Activated CD4-positive, alpha-beta memory T cell treated with anti-CD3 and anti-CD28 coated beads, Interleukin-2, amount 10 ng/mL, durations not matched to agents 7 days and 5 days (primary cell): ENCODE data around the gene ARHGEF11. TPM values are rescaled to one million over a fixed set of nuclear protein-coding genes. Genes with fewer than 3 reads are reported as not detected.

ENCODE experiments used
- CTCF ChIA-PET: fragments of 350-600 bp; sonication (Branson Sonifier 250); formaldehyde crosslinking; loops from one replicate; lab custom pipeline; 2021; ENCODE audit warnings: antibody characterized with exemption, inconsistent platforms; lab: Charles Lee
- POLR2A ChIA-PET: fragments of 350-600 bp; sonication (Branson Sonifier 250); formaldehyde crosslinking; loops from one replicate; lab custom pipeline; 2021; ENCODE audit warnings: antibody characterized with exemption; lab: Charles Lee
- DNase-seq: peaks from one replicate; pipeline ENCODE4 v3.0.0-alpha.2; 2020
- H3K27ac Mint-ChIP-seq: one replicate; pipeline ENCODE4 v1.8.0; 2021; ENCODE audit warnings: mild to moderate bottlenecking, mixed read lengths
- H3K27me3 Mint-ChIP-seq: one replicate; pipeline ENCODE4 v1.8.0; 2021; ENCODE audit warnings: mixed read lengths
- H3K36me3 Mint-ChIP-seq: one replicate; pipeline ENCODE4 v1.8.0; 2021; ENCODE audit warnings: low read depth, mixed read lengths
- H3K4me1 Mint-ChIP-seq: one replicate; pipeline ENCODE4 v1.8.0; 2021; ENCODE audit warnings: mixed read lengths
- H3K4me3 Mint-ChIP-seq: one replicate; pipeline ENCODE4 v1.8.0; 2021; ENCODE audit warnings: mild to moderate bottlenecking, mixed read lengths
- H3K9me3 Mint-ChIP-seq: one replicate; pipeline ENCODE4 v1.8.0; 2021; ENCODE audit warnings: mixed read lengths
- total RNA-seq, 2 experiments: library from RNA; stranded (reverse); gene quantifications; one replicate each; pipeline ENCODE4 v1.2.3, GENCODE V29; 2021

The ARHGEF11 gene
- total RNA-seq, 2 experiments from 2014 or later, result 14.9 to 15.8 TPM

GRCh38 chr1:156898161-156898566 is 147.4 kb downstream of the ARHGEF11 start:
- POLR2A ChIA-PET, result no interaction called here
- Mint-ChIP-seq H3K9me3 (no peaks in the 10 kb centered on the region), H3K4me3 (no peak overlapping the region), H3K27me3 (peaks cover 43% of the 10 kb centered on the region), H3K4me1 (peaks cover 18% of the 10 kb centered on the region), H3K27ac (no peak overlapping the region), H3K36me3 (no peaks in the 10 kb centered on the region)
- CTCF ChIA-PET, result interaction anchor here (0.9 to 1.2 kb wide), 3 partner anchors 9 to 64 kb away, joined by 3 to 6 read pairs (median 3); no protein-coding TSS in a partner anchor
- DNase-seq, result peak; percentile 20

- POLR2A ChIA-PET, result no interaction called here
- H3K9me3 Mint-ChIP-seq, result no peaks in the 10 kb centered on the region
- H3K4me3 Mint-ChIP-seq, result no peak overlapping the region
- no peak overlapping the region for H3K27ac Mint-ChIP-seq
- CTCF ChIA-PET, result no interaction called here
- H3K27me3 Mint-ChIP-seq, result peaks cover 49% of the 10 kb centered on the region
- H3K4me1 Mint-ChIP-seq, result peaks cover 25% of the 10 kb centered on the region
- H3K36me3 Mint-ChIP-seq, result no peaks in the 10 kb centered on the region
- DNase-seq, result no peak
Measured at GRCh38 chr1:156897078-156897825, 148.3 kb downstream of the ARHGEF11 start.

GRCh38 chr1:156896490-156897033 is 149.0 kb downstream of the ARHGEF11 start:
- H3K36me3 Mint-ChIP-seq, result no peaks in the 10 kb centered on the region
- H3K27me3 Mint-ChIP-seq, result peaks cover 53% of the 10 kb centered on the region
- no peak overlapping the region for H3K4me3 Mint-ChIP-seq
- CTCF ChIA-PET, result no interaction called here
- H3K4me1 Mint-ChIP-seq, result peaks cover 32% of the 10 kb centered on the region
- H3K27ac Mint-ChIP-seq, result no peak overlapping the region
- no peak for DNase-seq
- POLR2A ChIA-PET, result no interaction called here
- H3K9me3 Mint-ChIP-seq, result no peaks in the 10 kb centered on the region

GRCh38 chr1:156895927-156896326 is 149.6 kb downstream of the ARHGEF11 start:
- ChIA-PET CTCF (no interaction called here), POLR2A (no interaction called here)
- peaks cover 33% of the 10 kb centered on the region for H3K4me1 Mint-ChIP-seq

GRCh38 chr1:156895455-156895812 is 150.1 kb downstream of the ARHGEF11 start:
- ChIA-PET CTCF (interaction anchor here (1.8 kb wide), 1 partner anchor 169 kb away, joined by 4 read pairs; no protein-coding TSS in a partner anchor), POLR2A (interaction anchor here (0.9 kb wide), 1 partner anchor 59 kb away, joined by 5 read pairs; no protein-coding TSS in a partner anchor)
- H3K4me3 Mint-ChIP-seq, result no peak overlapping the region
- no peak for DNase-seq
- H3K36me3 Mint-ChIP-seq, result no peaks in the 10 kb centered on the region
- H3K4me1 Mint-ChIP-seq, result peaks cover 33% of the 10 kb centered on the region
- peaks cover 57% of the 10 kb centered on the region for H3K27me3 Mint-ChIP-seq
- H3K27ac Mint-ChIP-seq, result no peak overlapping the region
- H3K9me3 Mint-ChIP-seq, result no peaks in the 10 kb centered on the region

More at GRCh38 chr1:156895927-156896326, 149.6 kb downstream of the ARHGEF11 start:
- H3K9me3 Mint-ChIP-seq, result no peaks in the 10 kb centered on the region
- no peak overlapping the region for H3K27ac Mint-ChIP-seq
- H3K36me3 Mint-ChIP-seq, result no peaks in the 10 kb centered on the region
- DNase-seq, result no peak
- H3K4me3 Mint-ChIP-seq, result no peak overlapping the region
- peaks cover 54% of the 10 kb centered on the region for H3K27me3 Mint-ChIP-seq

GRCh38 chr1:156894711-156895454 is 150.7 kb downstream of the ARHGEF11 start:
- H3K27ac Mint-ChIP-seq, result no peak overlapping the region
- H3K9me3 Mint-ChIP-seq, result no peaks in the 10 kb centered on the region
- DNase-seq, result no peak
- peaks cover 35% of the 10 kb centered on the region for H3K4me1 Mint-ChIP-seq
- H3K36me3 Mint-ChIP-seq, result no peaks in the 10 kb centered on the region
- POLR2A ChIA-PET, result interaction anchor here (0.9 kb wide), 1 partner anchor 59 kb away, joined by 5 read pairs; no protein-coding TSS in a partner anchor
- H3K27me3 Mint-ChIP-seq, result peaks cover 62% of the 10 kb centered on the region
- no peak overlapping the region for H3K4me3 Mint-ChIP-seq
- CTCF ChIA-PET, result interaction anchor here (0.8 to 1.8 kb wide), 3 partner anchors 16 to 169 kb away, joined by 3 to 4 read pairs (median 4); no protein-coding TSS in a partner anchor

- no peaks in the 10 kb centered on the region for H3K9me3 Mint-ChIP-seq
- ChIA-PET CTCF (interaction anchor here (1.8 kb wide), 1 partner anchor 168 kb away, joined by 4 read pairs; no protein-coding TSS in a partner anchor), POLR2A (no interaction called here)
- peaks cover 35% of the 10 kb centered on the region for H3K4me1 Mint-ChIP-seq
- peaks cover 64% of the 10 kb centered on the region for H3K27me3 Mint-ChIP-seq
- no peak for DNase-seq
- no peaks in the 10 kb centered on the region for H3K36me3 Mint-ChIP-seq
- no peak overlapping the region for H3K4me3 Mint-ChIP-seq
- no peak overlapping the region for H3K27ac Mint-ChIP-seq
Measured at GRCh38 chr1:156894001-156894400, 151.5 kb downstream of the ARHGEF11 start.

- CTCF ChIA-PET, result interaction anchor here (0.6 to 8.1 kb wide), 21 partner anchors 10 to 263 kb away, joined by 3 to 112 read pairs (median 5); partner anchors contain the start of genes CRABP2, INSRR, ISG20L2 and METTL25B
- no peak for DNase-seq
- Mint-ChIP-seq H3K36me3 (no peaks in the 10 kb centered on the region), H3K4me1 (peaks cover 31% of the 10 kb centered on the region), H3K27ac (no peak within 1 kb of the TSS), H3K9me3 (no peaks in the 10 kb centered on the region), H3K27me3 (peaks cover 62% of the 10 kb centered on the region), H3K4me3 (peak within 1 kb of the TSS; percentile 49)
- POLR2A ChIA-PET, result no interaction called here
Measured at GRCh38 chr1:156893048-156893953, 152.2 kb downstream of the ARHGEF11 start, which contains the start of gene PEAR1. PEAR1 (plus strand) TSS chr1:156893718; CDS start chr1:156903927, 10,209 bp downstream.

- peak; percentile 87 for DNase-seq
- POLR2A ChIA-PET, result interaction anchor here (0.6 to 0.7 kb wide), 2 partner anchors 31 to 164 kb away, joined by 3 read pairs; partner anchors contain the start of gene ISG20L2
- peaks cover 22% of the 10 kb centered on the region for H3K4me1 Mint-ChIP-seq
- no peaks in the 10 kb centered on the region for H3K36me3 Mint-ChIP-seq
- peak overlapping the region; percentile 49 for H3K4me3 Mint-ChIP-seq
- H3K9me3 Mint-ChIP-seq, result no peaks in the 10 kb centered on the region
- peaks cover 56% of the 10 kb centered on the region for H3K27me3 Mint-ChIP-seq
- CTCF ChIA-PET, result interaction anchor here (0.6 to 8.1 kb wide), 28 partner anchors 9 to 264 kb away, joined by 3 to 112 read pairs (median 5); partner anchors contain the start of genes CRABP2, INSRR, ISG20L2 and METTL25B
- no peak overlapping the region for H3K27ac Mint-ChIP-seq
Measured at GRCh38 chr1:156892190-156893047, 153.1 kb downstream of the ARHGEF11 start.

- H3K27ac Mint-ChIP-seq, result no peak overlapping the region
- no peak overlapping the region for H3K4me3 Mint-ChIP-seq
- H3K4me1 Mint-ChIP-seq, result peaks cover 22% of the 10 kb centered on the region
- no peaks in the 10 kb centered on the region for H3K9me3 Mint-ChIP-seq
- ChIA-PET CTCF (interaction anchor here (0.6 to 8.1 kb wide), 34 partner anchors 9 to 226 kb away, joined by 3 to 112 read pairs (median 4); partner anchors contain the start of genes INSRR, ISG20L2, METTL25B and NTRK1), POLR2A (interaction anchor here (1.5 kb wide), 2 partner anchors 27 to 89 kb away, joined by 3 to 7 read pairs; no protein-coding TSS in a partner anchor)
- H3K36me3 Mint-ChIP-seq, result no peaks in the 10 kb centered on the region
- peaks cover 58% of the 10 kb centered on the region for H3K27me3 Mint-ChIP-seq
- peak; percentile 69 for DNase-seq
Measured at GRCh38 chr1:156889802-156890580, 155.6 kb downstream of the ARHGEF11 start.
